Upper lobe of left lung (tissue), 4 donors: ENCODE results near the gene LRP1.

Source experiments
- EP300 ChIP-seq, 4 donors: sonication (generic); formaldehyde crosslinking; IDR thresholded peaks; one replicate each; pipeline ENCODE4 v1.5.1; 2017; ENCODE audit warnings: antibody characterized with exemption in 4 of 4, control low read depth in 2 of 4
- POLR2AphosphoS5 ChIP-seq, 2 donors: sonication (generic); formaldehyde crosslinking; IDR thresholded peaks; one replicate each; pipeline ENCODE4 v1.5.1; 2017; ENCODE audit warnings: antibody characterized with exemption in 2 of 2
- TF ChIP-seq, protein P1 (sequence below), 6 experiments: fragments of 450-650 bp in 4 of 6; fragments of 200-600 bp in 2 of 6; sonication (generic) in 2 of 6; IDR thresholded peaks; one replicate each; pipeline ENCODE4 v1.5.1; 2016 to 2019; ENCODE audit warnings: antibody characterized with exemption in 6 of 6

DNA sequence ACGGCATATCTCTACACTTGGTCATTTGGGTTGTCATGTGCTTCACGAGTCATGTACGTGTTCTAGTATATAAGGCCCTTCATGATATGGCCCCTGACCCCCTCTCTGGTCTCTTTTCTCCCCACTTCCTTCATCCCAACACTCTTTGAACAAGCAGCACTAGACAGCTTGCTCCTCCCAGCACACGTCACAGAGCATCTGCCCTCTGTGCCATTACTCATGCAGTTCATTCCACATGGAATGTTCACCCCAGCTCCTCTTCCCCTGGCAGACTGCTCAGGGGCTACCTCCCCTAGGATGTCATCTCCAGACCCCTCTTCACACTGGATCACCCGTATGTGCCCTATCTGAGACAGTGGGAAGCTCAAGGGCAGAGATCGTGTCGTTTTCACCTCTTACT lies 33.2 kb downstream of the LRP1 start:
- TF ChIP-seq, protein P1, sequence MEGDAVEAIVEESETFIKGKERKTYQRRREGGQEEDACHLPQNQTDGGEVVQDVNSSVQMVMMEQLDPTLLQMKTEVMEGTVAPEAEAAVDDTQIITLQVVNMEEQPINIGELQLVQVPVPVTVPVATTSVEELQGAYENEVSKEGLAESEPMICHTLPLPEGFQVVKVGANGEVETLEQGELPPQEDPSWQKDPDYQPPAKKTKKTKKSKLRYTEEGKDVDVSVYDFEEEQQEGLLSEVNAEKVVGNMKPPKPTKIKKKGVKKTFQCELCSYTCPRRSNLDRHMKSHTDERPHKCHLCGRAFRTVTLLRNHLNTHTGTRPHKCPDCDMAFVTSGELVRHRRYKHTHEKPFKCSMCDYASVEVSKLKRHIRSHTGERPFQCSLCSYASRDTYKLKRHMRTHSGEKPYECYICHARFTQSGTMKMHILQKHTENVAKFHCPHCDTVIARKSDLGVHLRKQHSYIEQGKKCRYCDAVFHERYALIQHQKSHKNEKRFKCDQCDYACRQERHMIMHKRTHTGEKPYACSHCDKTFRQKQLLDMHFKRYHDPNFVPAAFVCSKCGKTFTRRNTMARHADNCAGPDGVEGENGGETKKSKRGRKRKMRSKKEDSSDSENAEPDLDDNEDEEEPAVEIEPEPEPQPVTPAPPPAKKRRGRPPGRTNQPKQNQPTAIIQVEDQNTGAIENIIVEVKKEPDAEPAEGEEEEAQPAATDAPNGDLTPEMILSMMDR (IDR thresholded peaks at IDR 0.05): no peak
- TF ChIP-seq POLR2AphosphoS5 (IDR thresholded peaks at IDR 0.05): no peak
- TF ChIP-seq EP300 (IDR thresholded peaks at IDR 0.05): no peak
